ENCODE measurements around the gene TAF8.

Gene TAF8

DNA sequence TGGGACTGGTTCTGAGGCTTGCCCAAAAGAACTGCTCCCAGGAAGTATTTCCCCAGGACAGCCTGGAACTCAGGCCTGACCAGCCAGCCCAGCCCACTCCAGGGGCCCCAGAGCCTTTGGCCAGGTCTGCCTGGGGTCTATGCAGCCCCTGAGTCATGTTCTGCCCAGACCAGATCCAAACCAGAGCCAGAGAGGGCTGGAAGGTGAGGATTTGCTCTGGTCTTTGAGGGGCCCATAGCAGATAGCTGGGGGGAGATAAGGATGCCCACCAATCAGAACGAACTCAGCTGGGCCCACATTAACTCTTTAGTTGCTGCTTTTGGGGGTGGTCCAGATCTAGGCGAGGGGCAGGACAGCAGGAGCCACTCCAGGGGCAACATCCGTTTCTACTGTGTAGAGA, 75.3 kb downstream of the TAF8 start:
- DNase-seq (ENCODE audit: low read depth), result no peak

DNA sequence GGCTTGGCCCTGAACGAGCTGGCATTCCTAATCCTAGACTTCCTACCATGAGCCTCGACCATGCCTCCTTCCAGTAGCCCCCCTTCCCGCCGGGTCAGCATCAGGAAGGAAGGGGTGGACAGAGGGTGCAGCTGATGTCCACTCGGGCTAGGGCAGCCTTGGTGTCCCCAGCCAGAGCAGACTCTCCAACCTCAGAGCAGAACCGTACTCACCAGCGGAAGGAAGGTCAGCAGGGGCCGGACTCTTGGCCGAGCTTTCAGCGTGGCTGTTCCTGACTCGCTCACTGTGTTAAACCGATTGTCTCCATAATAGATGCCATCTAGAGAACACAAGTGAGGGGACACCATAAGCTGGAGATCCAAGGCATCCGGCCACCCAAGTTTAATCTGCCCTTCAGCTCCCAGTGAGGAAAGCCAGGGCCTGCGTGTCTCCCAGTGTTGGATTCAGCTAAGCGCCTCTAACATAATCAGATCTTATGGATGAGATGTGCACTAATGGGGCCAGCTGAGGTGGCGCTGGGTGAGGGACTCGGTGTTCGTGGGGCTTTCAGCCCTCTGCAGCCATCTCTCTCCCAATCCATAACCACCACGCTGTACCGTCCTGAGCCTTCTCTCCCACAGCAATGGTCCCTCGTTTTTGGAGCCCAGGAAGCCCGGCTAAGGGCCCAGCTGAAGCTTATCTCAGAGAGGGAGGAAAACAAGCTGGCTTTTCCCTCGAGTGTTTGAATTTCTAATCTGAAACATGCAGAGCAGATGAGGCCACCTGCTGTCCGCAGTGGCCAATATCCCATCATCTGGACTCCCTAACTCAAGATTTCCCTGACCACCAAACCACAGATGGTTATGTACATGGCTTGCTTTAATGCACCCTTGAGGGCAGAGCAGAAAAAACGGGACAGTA, 78.4 kb downstream of the TAF8 start:
- DNase-seq (ENCODE audit: low read depth), result no peak

DNA sequence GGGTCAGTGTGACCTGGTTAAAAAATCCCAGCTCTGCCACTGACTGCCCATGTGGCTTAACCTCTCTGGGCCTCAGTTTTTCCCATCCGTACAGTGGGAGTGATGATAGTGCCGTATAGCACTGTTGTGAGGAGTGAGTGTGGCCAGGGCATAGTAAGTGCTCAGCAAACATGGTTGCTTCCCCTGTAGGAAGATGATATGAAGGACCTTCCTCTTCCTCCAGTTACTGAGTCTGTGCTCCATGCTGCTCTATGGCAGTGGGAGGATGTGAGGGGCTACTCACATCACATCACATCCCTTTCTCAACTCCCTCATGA, 79.0 kb downstream of the TAF8 start:
- DNase-seq (ENCODE audit: low read depth), result no peak

DNA sequence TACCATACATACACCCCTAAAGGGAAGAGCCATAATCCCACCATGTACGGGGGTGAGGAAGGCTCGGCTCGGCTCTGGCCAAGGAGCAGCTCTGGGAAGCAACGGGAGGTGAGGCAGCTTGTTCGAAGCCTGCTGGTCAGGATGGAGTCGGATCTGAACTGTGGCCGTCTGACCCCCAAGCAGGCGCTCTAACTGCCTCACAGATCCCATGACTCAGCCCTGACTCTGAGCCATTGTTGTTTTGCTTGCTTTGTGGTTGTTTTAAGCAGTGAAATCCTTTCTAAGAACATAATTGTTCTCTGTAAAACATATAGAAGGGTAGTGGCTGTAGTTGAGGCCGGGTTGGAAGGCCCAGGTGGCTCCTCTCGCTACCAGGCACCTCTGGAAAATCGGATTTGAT, 81.2 kb downstream of the TAF8 start:
- DNase-seq (ENCODE audit: low read depth), result no peak

DNA sequence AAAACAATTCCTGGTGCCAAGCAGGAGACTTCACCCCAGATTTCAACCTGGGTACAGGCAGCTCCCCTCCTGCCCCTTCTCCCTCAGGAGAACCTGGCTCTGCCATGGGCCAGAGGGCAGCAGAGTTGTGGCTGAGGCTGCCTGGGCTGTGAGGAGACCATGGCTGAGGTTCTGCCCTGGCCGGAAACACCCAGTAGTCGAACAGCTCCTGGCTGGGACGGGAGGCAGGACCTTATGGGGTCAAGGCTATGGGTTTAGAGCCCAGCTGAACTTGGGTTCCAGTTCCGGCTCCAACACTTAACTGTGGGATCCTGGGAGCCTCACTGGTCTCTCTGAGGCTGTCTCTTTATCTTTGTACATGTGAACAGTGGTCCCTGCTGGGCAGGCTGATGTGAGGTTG, 83.6 kb downstream of the TAF8 start:
- DNase-seq (ENCODE audit: low read depth), result no peak

DNA sequence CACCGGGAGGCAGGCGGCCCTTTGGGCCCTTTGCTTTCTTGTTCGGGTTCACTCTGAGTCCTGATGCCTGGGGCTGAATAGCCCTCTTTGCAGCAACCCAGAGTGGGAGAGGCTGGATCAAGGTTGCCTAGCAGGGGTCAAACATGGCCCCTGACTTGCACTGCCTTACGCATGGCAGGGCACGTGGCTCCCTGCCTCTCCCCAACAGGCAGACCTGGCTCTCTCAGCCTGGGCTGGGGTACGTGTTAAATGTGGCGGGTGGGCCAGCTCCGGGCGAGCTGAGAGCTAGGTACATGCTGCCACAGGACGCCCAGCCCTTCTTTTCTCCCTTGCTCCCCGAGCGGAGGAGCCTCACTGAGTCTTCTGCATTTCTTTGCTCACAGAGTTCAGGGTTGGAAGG, 84.8 kb downstream of the TAF8 start:
- DNase-seq (ENCODE audit: low read depth), result no peak

DNA sequence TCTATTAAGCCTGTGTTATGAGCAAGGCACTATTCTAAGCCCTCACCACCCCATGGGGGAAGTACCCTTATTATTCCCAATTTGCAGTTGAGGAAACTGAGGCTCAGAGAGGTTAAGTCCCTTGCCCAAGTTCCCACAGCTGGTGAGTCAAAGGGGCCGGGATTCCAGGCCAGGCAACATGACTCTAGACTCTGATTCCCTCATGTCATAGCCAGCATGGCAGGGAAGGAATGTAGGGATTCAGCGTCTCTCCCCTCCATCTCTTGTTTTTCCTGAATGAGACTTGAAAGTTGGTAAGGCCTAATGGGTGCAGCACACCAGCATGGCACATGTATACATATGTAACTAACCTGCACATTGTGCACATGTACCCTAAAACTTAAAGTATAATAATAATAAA, 85.4 kb downstream of the TAF8 start:
- DNase-seq (ENCODE audit: low read depth), result no peak

DNA sequence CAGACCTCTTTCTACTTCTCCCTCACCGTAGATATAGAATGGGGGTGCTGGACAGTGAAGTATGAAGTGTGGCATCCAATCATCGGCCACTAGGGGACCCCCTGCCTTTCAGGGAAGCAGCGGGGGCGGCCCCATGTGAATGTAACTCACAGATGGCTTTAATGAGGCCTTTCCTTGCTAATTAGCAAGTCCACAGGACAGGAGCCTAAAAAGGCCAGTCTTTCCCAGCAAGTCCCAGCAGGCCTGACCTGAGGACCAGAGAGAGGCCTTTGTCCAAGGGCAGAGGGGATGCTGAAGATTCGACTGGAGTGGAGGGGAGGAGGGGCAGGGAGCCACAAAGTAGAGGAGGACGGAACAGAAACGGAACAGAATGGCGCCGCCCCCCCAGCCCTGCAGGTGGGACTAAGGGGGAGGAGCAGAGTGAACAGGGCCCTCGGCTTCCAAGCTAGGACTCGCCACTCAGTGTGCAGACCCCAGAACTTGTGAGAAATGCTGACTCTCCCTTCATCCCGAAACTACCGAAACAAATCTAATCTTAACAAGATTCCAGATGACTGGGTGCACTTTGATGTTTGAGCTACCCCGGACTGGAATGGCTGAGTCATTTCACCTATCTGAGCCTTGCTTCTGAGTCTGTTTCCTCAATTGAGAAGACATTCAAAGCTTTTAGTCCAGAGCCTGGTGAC, 86.3 kb downstream of the TAF8 start:
- no peak for DNase-seq (ENCODE audit: low read depth)
